ENCODE results near the gene LIMD2.

Gene LIMD2

DNA sequence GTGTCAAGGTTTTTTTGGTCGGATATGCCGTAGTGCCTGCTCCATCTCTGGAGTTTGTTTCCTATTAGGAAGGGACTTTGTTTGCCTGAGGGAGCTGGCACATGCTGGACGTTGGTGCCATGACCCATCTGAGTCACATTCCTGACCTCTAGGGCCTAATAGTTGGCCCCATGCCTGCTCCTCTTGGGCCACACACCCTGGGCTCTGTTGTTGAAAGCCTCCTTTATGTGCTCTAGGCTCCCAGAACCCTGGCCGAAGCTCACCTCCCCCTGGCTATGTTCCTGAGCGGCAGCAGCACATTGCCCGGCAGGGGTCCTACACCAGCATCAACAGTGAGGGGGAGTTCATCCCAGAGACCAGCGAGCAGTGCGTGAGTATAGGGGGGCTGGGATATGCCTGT is 18.4 kb downstream of the LIMD2 start:
- no peak for DNase-seq
- peaks cover 30% of the 10 kb centered on the region for H3K36me3 Mint-ChIP-seq (ENCODE audit: low read depth)
- no peaks in the 10 kb centered on the region for H3K9me3 Mint-ChIP-seq
- TF ChIP-seq, protein P1, sequence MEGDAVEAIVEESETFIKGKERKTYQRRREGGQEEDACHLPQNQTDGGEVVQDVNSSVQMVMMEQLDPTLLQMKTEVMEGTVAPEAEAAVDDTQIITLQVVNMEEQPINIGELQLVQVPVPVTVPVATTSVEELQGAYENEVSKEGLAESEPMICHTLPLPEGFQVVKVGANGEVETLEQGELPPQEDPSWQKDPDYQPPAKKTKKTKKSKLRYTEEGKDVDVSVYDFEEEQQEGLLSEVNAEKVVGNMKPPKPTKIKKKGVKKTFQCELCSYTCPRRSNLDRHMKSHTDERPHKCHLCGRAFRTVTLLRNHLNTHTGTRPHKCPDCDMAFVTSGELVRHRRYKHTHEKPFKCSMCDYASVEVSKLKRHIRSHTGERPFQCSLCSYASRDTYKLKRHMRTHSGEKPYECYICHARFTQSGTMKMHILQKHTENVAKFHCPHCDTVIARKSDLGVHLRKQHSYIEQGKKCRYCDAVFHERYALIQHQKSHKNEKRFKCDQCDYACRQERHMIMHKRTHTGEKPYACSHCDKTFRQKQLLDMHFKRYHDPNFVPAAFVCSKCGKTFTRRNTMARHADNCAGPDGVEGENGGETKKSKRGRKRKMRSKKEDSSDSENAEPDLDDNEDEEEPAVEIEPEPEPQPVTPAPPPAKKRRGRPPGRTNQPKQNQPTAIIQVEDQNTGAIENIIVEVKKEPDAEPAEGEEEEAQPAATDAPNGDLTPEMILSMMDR (IDR thresholded peaks at IDR 0.05), result no peak
- H3K27ac Mint-ChIP-seq, result no peak overlapping the region
- no peak overlapping the region for H3K4me3 Mint-ChIP-seq
- H3K4me1 Mint-ChIP-seq, result peaks cover 7% of the 10 kb centered on the region
- H3K27me3 Mint-ChIP-seq (ENCODE audit: low read depth, poor library complexity), result no peaks in the 10 kb centered on the region

DNA sequence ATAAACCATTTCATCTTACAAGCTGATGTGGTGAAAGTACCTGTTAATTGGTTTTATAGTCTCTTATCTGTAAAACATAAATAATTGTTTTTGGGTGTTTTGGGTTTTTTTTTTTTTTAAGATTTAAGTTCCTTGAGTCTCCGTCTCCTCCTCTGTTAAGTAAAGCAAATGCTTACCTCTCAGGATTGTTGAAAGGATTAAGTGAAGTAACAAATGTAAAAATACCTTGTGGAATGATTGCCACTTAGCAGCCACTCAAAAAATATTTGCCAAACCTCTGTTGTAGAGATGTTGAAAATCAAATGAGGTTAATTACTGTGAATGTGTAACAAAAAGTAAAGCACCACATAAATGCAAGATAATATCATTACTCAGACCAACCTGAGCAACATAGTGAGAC is 19.2 kb downstream of the LIMD2 start:
- Mint-ChIP-seq H3K9me3 (no peaks in the 10 kb centered on the region), H3K36me3 (ENCODE audit: low read depth) (peaks cover 30% of the 10 kb centered on the region), H3K4me3 (no peak overlapping the region), H3K27ac (no peak overlapping the region), H3K4me1 (peaks cover 9% of the 10 kb centered on the region), H3K27me3 (ENCODE audit: low read depth, poor library complexity) (no peaks in the 10 kb centered on the region)
- DNase-seq, result no peak
- TF ChIP-seq, protein P1 (IDR thresholded peaks at IDR 0.05), result no peak

DNA sequence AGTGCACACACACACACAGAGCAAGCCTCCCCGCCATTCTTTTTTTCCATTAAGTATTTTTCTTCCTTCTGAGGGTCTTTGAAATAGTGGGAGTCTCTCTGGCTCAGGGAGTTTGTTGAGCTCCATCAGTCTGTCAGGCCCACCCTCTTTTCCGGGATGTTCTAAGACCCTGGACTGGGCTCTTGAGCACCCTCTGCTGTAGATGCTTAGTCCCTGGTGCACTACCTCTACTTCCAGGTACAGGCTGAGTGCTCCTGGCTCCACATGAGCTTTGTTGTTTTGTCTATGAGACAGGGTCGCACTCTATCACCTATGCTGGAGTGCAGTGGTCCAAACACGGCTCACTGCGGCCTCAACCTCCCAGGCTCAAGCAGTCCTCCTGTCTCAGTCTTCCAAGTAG is 20.7 kb downstream of the LIMD2 start:
- TF ChIP-seq, protein P1 (IDR thresholded peaks at IDR 0.05), result no peak
- Mint-ChIP-seq H3K9me3 (no peaks in the 10 kb centered on the region), H3K27me3 (ENCODE audit: low read depth, poor library complexity) (no peaks in the 10 kb centered on the region), H3K4me3 (no peak overlapping the region), H3K4me1 (peaks cover 21% of the 10 kb centered on the region), H3K36me3 (ENCODE audit: low read depth) (peaks cover 30% of the 10 kb centered on the region), H3K27ac (no peak overlapping the region)
- no peak for DNase-seq

DNA sequence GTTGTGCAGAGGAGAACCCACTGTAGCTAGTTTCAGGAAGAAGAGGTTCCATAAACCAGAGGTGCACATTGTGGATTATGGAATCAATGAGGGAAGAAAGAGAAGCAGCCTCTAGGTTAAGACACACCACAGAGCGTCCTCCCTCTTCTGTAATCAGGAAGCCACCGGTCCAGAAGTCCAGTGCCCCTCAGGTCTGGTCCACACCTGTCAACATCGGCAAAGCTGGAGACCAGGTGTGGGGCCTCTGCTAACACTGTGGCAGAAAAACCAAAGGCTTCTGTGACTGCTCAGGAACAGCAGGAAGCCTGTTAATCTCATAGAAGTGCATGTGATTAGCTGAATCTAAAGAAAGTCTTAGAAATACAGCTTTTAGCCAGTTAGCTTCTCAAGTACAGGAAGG is 23.3 kb downstream of the LIMD2 start:
- H3K36me3 Mint-ChIP-seq (ENCODE audit: low read depth), result peaks cover 12% of the 10 kb centered on the region
- TF ChIP-seq, protein P1 (IDR thresholded peaks at IDR 0.05), result no peak
- H3K27me3 Mint-ChIP-seq (ENCODE audit: low read depth, poor library complexity), result no peaks in the 10 kb centered on the region
- H3K4me1 Mint-ChIP-seq, result peaks cover 21% of the 10 kb centered on the region
- peak overlapping the region; percentile 36 for H3K27ac Mint-ChIP-seq
- H3K9me3 Mint-ChIP-seq, result no peaks in the 10 kb centered on the region
- DNase-seq, result no peak
- no peak overlapping the region for H3K4me3 Mint-ChIP-seq

DNA sequence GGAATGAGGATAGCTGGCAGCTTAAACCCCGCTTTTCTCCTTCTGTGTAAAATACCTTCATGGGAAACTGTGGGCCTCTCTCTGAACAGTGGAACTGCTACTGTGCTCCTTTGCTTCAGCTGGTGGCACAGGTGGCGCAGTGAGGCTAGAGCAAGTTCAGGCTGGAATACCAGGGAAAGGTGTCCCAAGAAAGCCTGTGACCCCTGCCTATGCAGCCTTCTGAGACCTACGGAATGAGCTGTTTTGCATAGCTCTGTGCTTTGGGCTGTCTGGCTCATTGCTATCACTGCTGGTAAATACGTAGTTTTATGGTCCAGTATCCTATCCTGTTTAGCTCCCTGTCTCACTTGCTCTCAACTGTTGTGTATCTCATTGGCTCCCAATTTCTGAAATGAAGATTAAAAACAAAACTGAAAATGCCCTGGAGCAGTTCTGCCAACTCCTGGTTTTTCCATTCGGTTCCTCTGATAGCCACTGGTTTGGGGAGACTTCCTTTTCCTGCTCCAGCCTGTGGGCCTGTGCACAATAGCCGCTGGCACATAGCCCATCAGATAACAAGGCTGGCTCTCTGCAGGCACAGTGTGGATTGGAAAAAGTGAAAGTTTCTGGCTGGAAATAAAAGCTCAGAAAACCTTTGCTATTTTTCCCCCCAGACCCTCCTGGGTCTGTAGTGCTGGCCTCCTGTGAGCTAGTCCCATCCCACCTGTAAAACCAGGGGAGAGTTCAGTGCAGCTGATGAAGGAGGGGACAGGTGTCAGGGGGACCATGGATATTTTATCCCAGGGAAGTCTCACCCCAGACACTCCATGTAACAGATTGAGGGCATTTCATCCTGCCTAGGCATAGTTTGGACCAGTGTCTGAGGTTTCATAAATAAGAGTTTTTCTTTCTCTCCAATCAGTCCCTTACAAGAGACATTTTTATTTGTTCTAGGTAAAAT is 24.0 kb downstream of the LIMD2 start:
- Mint-ChIP-seq H3K36me3 (ENCODE audit: low read depth) (peaks cover 7% of the 10 kb centered on the region), H3K27ac (peak overlapping the region; percentile 66), H3K4me3 (no peak overlapping the region), H3K4me1 (peaks cover 21% of the 10 kb centered on the region), H3K9me3 (no peaks in the 10 kb centered on the region), H3K27me3 (ENCODE audit: low read depth, poor library complexity) (no peaks in the 10 kb centered on the region)
- TF ChIP-seq, protein P1 (IDR thresholded peaks at IDR 0.05), result no peak
- no peak for DNase-seq

DNA sequence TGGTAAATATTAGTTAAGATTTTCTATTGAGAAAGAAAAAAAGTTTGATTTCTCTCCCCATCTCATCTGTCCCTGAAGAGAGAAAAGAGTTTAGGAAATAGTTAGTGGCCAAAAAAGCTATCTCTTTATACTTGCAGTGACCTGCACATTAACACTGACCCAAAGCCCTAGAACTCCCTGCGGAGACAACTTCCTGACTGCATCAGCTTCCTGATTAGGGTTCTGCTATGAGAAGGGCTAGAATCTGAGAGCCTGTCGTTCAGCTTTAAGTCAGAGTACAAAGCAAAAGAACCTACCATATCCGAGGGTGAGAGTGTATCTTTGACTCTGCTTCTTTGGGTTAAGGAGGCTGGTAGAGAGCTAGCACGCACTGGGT is 24.7 kb downstream of the LIMD2 start:
- H3K27me3 Mint-ChIP-seq (ENCODE audit: low read depth, poor library complexity), result no peaks in the 10 kb centered on the region
- H3K4me3 Mint-ChIP-seq, result no peak overlapping the region
- TF ChIP-seq, protein P1 (IDR thresholded peaks at IDR 0.05), result no peak
- H3K4me1 Mint-ChIP-seq, result peaks cover 21% of the 10 kb centered on the region
- no peaks in the 10 kb centered on the region for H3K9me3 Mint-ChIP-seq
- peaks cover 12% of the 10 kb centered on the region for H3K36me3 Mint-ChIP-seq (ENCODE audit: low read depth)
- no peak for DNase-seq
- peak overlapping the region; percentile 66 for H3K27ac Mint-ChIP-seq
